GM12878 (cell line): ENCODE measurements around the gene DTD2. TPM values are rescaled to one million over a fixed set of nuclear protein-coding genes. Genes with fewer than 3 reads are reported as not detected.
A peak's percentile ranks its signal among the peaks of the same experiment; 100 is the strongest.

Source experiments
- CBX5 ChIP-seq: sonication (generic); IDR thresholded peaks from 2 replicates; pipeline ENCODE4 v1.6.1; 2016; ENCODE audit warnings: low read depth, moderate library complexity, mild to moderate bottlenecking, inconsistent platforms
- CEBPZ ChIP-seq: fragments of 150-350 bp; IDR thresholded peaks from 2 replicates; pipeline ENCODE4 v1.6.1; 2016; ENCODE audit warnings: low read depth, low read length
- DPF2 ChIP-seq: fragments of 450-650 bp; IDR thresholded peaks from 2 replicates; pipeline ENCODE4 v1.6.1; 2017; ENCODE audit warnings: mild to moderate bottlenecking
- E4F1 ChIP-seq: fragments of 450-650 bp; IDR thresholded peaks from 2 replicates; pipeline ENCODE4 v1.6.1; 2018; ENCODE audit warnings: borderline replicate concordance, mild to moderate bottlenecking; ENCODE audit not compliant: partially characterized antibody
- EZH2 ChIP-seq: IDR thresholded peaks from 2 replicates; pipeline ENCODE4 v1.6.1; 2012; ENCODE audit warnings: low read depth, mild to moderate bottlenecking, control low read depth, inconsistent platforms, low read length, borderline replicate concordance; ENCODE audit not compliant: control insufficient read depth
- GATAD2B ChIP-seq: fragments of 450-650 bp; conservative IDR thresholded peaks from 2 replicates; pipeline ENCODE4 v1.6.1; 2017; ENCODE audit warnings: low read depth, mild to moderate bottlenecking, moderate library complexity
- IKZF1 ChIP-seq: fragments of 450-650 bp; conservative IDR thresholded peaks from 2 replicates; pipeline ENCODE4 v1.6.1; 2017; ENCODE audit warnings: antibody characterized with exemption, mild to moderate bottlenecking
- MLLT1 ChIP-seq: fragments of 450-650 bp; IDR thresholded peaks from 2 replicates; pipeline ENCODE4 v1.6.1; 2016; ENCODE audit warnings: mild to moderate bottlenecking
- NBN ChIP-seq: fragments of 450-650 bp; IDR thresholded peaks from 2 replicates; pipeline ENCODE4 v1.6.1; 2016
- POU2F2 ChIP-seq: IDR thresholded peaks from 3 replicates; pipeline ENCODE4 v1.6.1; 2011; ENCODE audit warnings: low read depth, mild to moderate bottlenecking, low read length, borderline replicate concordance
- SKIL ChIP-seq: fragments of 450-650 bp; IDR thresholded peaks from 2 replicates; pipeline ENCODE4 v1.6.1; 2017; ENCODE audit warnings: mild to moderate bottlenecking, low read depth, inconsistent platforms; ENCODE audit not compliant: poor library complexity, severe bottlenecking
- SP1 ChIP-seq: IDR thresholded peaks from one replicate; pipeline ENCODE4 v1.6.1; 2011; ENCODE audit warnings: low read depth, low read length
- TCF7 ChIP-seq: IDR thresholded peaks from 2 replicates; pipeline ENCODE4 v1.6.1; 2014; ENCODE audit warnings: antibody characterized with exemption, borderline replicate concordance
- YBX1 ChIP-seq: fragments of 450-650 bp; IDR thresholded peaks from 2 replicates; pipeline ENCODE4 v1.6.1; 2016; ENCODE audit warnings: antibody characterized with exemption
- ZNF207 ChIP-seq: fragments of 450-650 bp; IDR thresholded peaks from 2 replicates; pipeline ENCODE4 v1.6.1; 2014; ENCODE audit warnings: antibody characterized with exemption, mild to moderate bottlenecking, borderline replicate concordance
- ZNF384 ChIP-seq: IDR thresholded peaks from 2 replicates; pipeline ENCODE4 v1.6.1; 2012; ENCODE audit warnings: low read depth, mild to moderate bottlenecking, low read length, improper control_type of control experiment, borderline replicate concordance
- polyA plus RNA-seq, 11 experiments: library from polyadenylated mRNA; depleted of rRNA in 4 of 11; unstranded in 6 of 11; stranded (reverse) in 5 of 11; fragments of >200 nt; fragmentation: Nextera tagmentation in 4 of 11; fragmentation: Illumina TruSeq in 1 of 11; extraction: Ambion mirVana in 4 of 11; extraction: Trizol in 1 of 11; gene quantifications; 1 replicate in 1 of 11; 2 replicates in 10 of 11; pipeline versions ENCODE4 v1.2.1 to v1.2.3, GENCODE V29; 2011 to 2016; ENCODE audit warnings: inconsistent platforms in 2 of 11, missing spikeins in 2 of 11, low read depth in 1 of 11
- total RNA-seq, 4 experiments: library from RNA; depleted of rRNA in 3 of 4; stranded (reverse); fragments of >200 nt in 3 of 4; fragmentation: Illumina TruSeq in 1 of 4; extraction: Trizol in 1 of 4; gene quantifications; 2 replicates each; pipeline versions ENCODE4 v1.2.1 to v1.2.3, GENCODE V29; 2013 to 2021
- TF ChIP-seq, protein P1 (sequence below): fragments of 450-650 bp; conservative IDR thresholded peaks from 2 replicates; pipeline ENCODE4 v1.6.1; 2017; ENCODE audit warnings: mild to moderate bottlenecking, moderate library complexity

The DTD2 gene
- total and polyA plus RNA-seq, 10 of the 15 experiments (the other 5 are each of a cell fraction or from before 2014, with no cell fraction given), result 4.5 to 32.8 (median 15.9) TPM

GRCh38 chr14:31456841-31457664 is at the start of gene DTD2 (continued):
- TF ChIP-seq, protein P1, sequence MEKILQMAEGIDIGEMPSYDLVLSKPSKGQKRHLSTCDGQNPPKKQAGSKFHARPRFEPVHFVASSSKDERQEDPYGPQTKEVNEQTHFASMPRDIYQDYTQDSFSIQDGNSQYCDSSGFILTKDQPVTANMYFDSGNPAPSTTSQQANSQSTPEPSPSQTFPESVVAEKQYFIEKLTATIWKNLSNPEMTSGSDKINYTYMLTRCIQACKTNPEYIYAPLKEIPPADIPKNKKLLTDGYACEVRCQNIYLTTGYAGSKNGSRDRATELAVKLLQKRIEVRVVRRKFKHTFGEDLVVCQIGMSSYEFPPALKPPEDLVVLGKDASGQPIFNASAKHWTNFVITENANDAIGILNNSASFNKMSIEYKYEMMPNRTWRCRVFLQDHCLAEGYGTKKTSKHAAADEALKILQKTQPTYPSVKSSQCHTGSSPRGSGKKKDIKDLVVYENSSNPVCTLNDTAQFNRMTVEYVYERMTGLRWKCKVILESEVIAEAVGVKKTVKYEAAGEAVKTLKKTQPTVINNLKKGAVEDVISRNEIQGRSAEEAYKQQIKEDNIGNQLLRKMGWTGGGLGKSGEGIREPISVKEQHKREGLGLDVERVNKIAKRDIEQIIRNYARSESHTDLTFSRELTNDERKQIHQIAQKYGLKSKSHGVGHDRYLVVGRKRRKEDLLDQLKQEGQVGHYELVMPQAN, result peak; percentile 53; the same call in 1 of the 2 replicates
- TF ChIP-seq TCF7 (no peak; the same call in 1 of the 2 replicates), MLLT1 (no peak), CBX5 (peak; percentile 18; the same call in 1 of the 2 replicates), YBX1 (no peak), SKIL (no peak), ZNF384 (no peak), NBN (0 out of 2 replicates have a peak, but pooled peaks have one; percentile 59), GATAD2B (peak; percentile 64; the same call in 1 of the 2 replicates), E4F1 (no peak), SP1 (peak; percentile 45), CEBPZ (no peak), ZNF207 (no peak), EZH2 (no peak), POU2F2 (peak; percentile 68; the same call in 1 of the 3 replicates), IKZF1 (peak; percentile 61), DPF2 (peak; percentile 76; the same call in 1 of the 2 replicates)
